Karpas-422 (cell line): ENCODE results near the gene MXRA8. TPM values are rescaled to one million over a fixed set of nuclear protein-coding genes. Genes with fewer than 3 reads are reported as not detected.

Experiments used
- DNase-seq: peaks from one replicate; pipeline ENCODE4 v3.0.0-alpha.2; 2015
- H2AFZ ChIP-seq: fragments of 200-600 bp; sonication (generic); 2 replicates; pipeline ENCODE4 v1.6.1; 2014; ENCODE audit warnings: antibody characterized with exemption, low read length, mixed read lengths
- H3K27ac ChIP-seq: fragments of 200-600 bp; sonication (generic); 2 replicates; pipeline ENCODE4 v1.5.1; 2014; ENCODE audit warnings: mild to moderate bottlenecking, low read length, moderate library complexity
- H3K27me3 ChIP-seq: fragments of 200-600 bp; sonication (generic); 2 replicates; pipeline ENCODE4 v1.6.1; 2014; ENCODE audit warnings: low read length, mixed read lengths
- H3K36me3 ChIP-seq: fragments of 200-600 bp; sonication (generic); 2 replicates; pipeline ENCODE4 v1.6.1; 2014; ENCODE audit warnings: low read length, mixed read lengths; ENCODE audit not compliant: insufficient read depth
- H3K4me1 ChIP-seq: fragments of 200-600 bp; sonication (generic); 2 replicates; pipeline ENCODE4 v1.6.1; 2014; ENCODE audit warnings: mild to moderate bottlenecking, low read length, mixed read lengths
- H3K4me2 ChIP-seq: fragments of 200-600 bp; sonication (generic); 2 replicates; pipeline ENCODE4 v1.6.1; 2014; ENCODE audit warnings: low read length, low read depth, mild to moderate bottlenecking; ENCODE audit not compliant: poor library complexity, severe bottlenecking
- H3K4me3 ChIP-seq: fragments of 200-600 bp; sonication (generic); 2 replicates; pipeline ENCODE4 v1.5.1; 2014; ENCODE audit warnings: mild to moderate bottlenecking, antibody characterized with exemption, low read length, mixed read lengths
- H3K79me2 ChIP-seq: fragments of 200-600 bp; sonication (generic); 2 replicates; pipeline ENCODE4 v1.6.1; 2014; ENCODE audit warnings: mild to moderate bottlenecking, low read length, mixed read lengths
- H3K9ac ChIP-seq: fragments of 200-600 bp; sonication (generic); 2 replicates; pipeline ENCODE4 v1.6.0; 2014; ENCODE audit warnings: low read length
- H3K9me2 ChIP-seq: fragments of 200-600 bp; sonication (generic), shearing (Covaris generic); replicated peaks from 2 replicates; pipeline ENCODE4 v1.6.0; 2014; ENCODE audit warnings: mild to moderate bottlenecking, low read length, moderate library complexity; ENCODE audit not compliant: insufficient read depth
- H3K9me3 ChIP-seq: fragments of 300-700, 200-600 bp; sonication (generic); 2 replicates; pipeline ENCODE4 v1.6.1; 2014; ENCODE audit warnings: low read length, mixed read lengths
- H4K20me1 ChIP-seq: fragments of 200-600 bp; sonication (generic); 2 replicates; pipeline ENCODE4 v1.6.1; 2014; ENCODE audit warnings: mild to moderate bottlenecking, antibody characterized with exemption, low read length, low read depth; ENCODE audit not compliant: insufficient read depth
- total RNA-seq: library from RNA; depleted of rRNA; stranded (reverse); fragments of >200 nt; shearing (Covaris generic); gene quantifications from 2 replicates; pipeline ENCODE4 v1.2.3, GENCODE V29; 2014; ENCODE audit warnings: low replicate concordance

The MXRA8 gene
- total RNA-seq, 1 experiment from 2014 or later = not detected

- Histone ChIP-seq H2AFZ (no peak overlapping the region), H3K4me2 (no peak overlapping the region), H3K79me2 (peaks cover 40% of the 10 kb centered on the region), H3K27me3 (no peaks in the 10 kb centered on the region), H3K9ac (no peak overlapping the region), H4K20me1 (peaks cover 36% of the 10 kb centered on the region), H3K4me1 (peaks cover 26% of the 10 kb centered on the region), H3K9me3 (no peaks in the 10 kb centered on the region), H3K9me2 (no peaks in the 10 kb centered on the region), H3K4me3 (no peak overlapping the region), H3K27ac (no peak overlapping the region), H3K36me3 (peaks cover 5% of the 10 kb centered on the region; the same call in 1 of the 2 replicates)
- DNase-seq = no peak
These were observed 16.2 kb downstream of the MXRA8 start for GRCh38 chr1:1342061-1342562.

- Histone ChIP-seq H4K20me1 (peaks cover 36% of the 10 kb centered on the region), H3K9ac (no peak overlapping the region), H3K27me3 (no peaks in the 10 kb centered on the region), H3K36me3 (peaks cover 5% of the 10 kb centered on the region; the same call in 1 of the 2 replicates), H3K27ac (no peak overlapping the region), H3K4me3 (no peak overlapping the region), H2AFZ (no peak overlapping the region), H3K9me2 (no peaks in the 10 kb centered on the region), H3K4me2 (no peak overlapping the region), H3K4me1 (peaks cover 21% of the 10 kb centered on the region), H3K79me2 (peaks cover 35% of the 10 kb centered on the region), H3K9me3 (no peaks in the 10 kb centered on the region)
- no peak for DNase-seq
These were observed 16.8 kb downstream of the MXRA8 start for GRCh38 chr1:1341549-1342021.

- peaks cover 15% of the 10 kb centered on the region for H3K4me1 ChIP-seq
- no peaks in the 10 kb centered on the region for H3K27me3 ChIP-seq
- peaks cover 29% of the 10 kb centered on the region for H3K79me2 ChIP-seq
- no peak overlapping the region for H3K4me2 ChIP-seq
- DNase-seq = no peak
- H3K9ac ChIP-seq = no peak overlapping the region
- no peak overlapping the region for H3K27ac ChIP-seq
- H3K4me3 ChIP-seq = no peak overlapping the region
- no peaks in the 10 kb centered on the region for H3K9me3 ChIP-seq
- no peaks in the 10 kb centered on the region for H3K9me2 ChIP-seq
- H4K20me1 ChIP-seq = peaks cover 30% of the 10 kb centered on the region
- H2AFZ ChIP-seq = no peak overlapping the region
- H3K36me3 ChIP-seq = peaks cover 5% of the 10 kb centered on the region; the same call in 1 of the 2 replicates
These were observed 17.4 kb downstream of the MXRA8 start for GRCh38 chr1:1340791-1341548.

- Histone ChIP-seq H3K36me3 (peaks cover 5% of the 10 kb centered on the region; the same call in 1 of the 2 replicates), H3K27me3 (no peaks in the 10 kb centered on the region), H3K4me2 (no peak overlapping the region)
These were observed 18.2 kb downstream of the MXRA8 start for GRCh38 chr1:1340185-1340584.

GRCh38 chr1:1338278-1338677, 20.1 kb downstream of the MXRA8 start:
- Histone ChIP-seq H3K4me3 (no peak overlapping the region), H3K4me2 (no peak overlapping the region), H2AFZ (no peak overlapping the region), H3K9me3 (no peaks in the 10 kb centered on the region), H3K9ac (no peak overlapping the region), H3K27me3 (no peaks in the 10 kb centered on the region), H3K36me3 (peaks cover 5% of the 10 kb centered on the region), H3K79me2 (peaks cover 2% of the 10 kb centered on the region; the same call in 1 of the 2 replicates), H3K27ac (no peak overlapping the region), H4K20me1 (peaks cover 17% of the 10 kb centered on the region), H3K9me2 (no peaks in the 10 kb centered on the region), H3K4me1 (peaks cover 16% of the 10 kb centered on the region)
- no peak for DNase-seq

More at GRCh38 chr1:1340185-1340584, 18.2 kb downstream of the MXRA8 start:
- Histone ChIP-seq H3K4me1 (peaks cover 11% of the 10 kb centered on the region), H2AFZ (no peak overlapping the region), H3K9me3 (no peaks in the 10 kb centered on the region), H3K4me3 (no peak overlapping the region), H3K79me2 (peaks cover 21% of the 10 kb centered on the region), H4K20me1 (peaks cover 29% of the 10 kb centered on the region), H3K9ac (no peak overlapping the region), H3K27ac (no peak overlapping the region), H3K9me2 (no peaks in the 10 kb centered on the region)
- DNase-seq = no peak

- Histone ChIP-seq H4K20me1 (peaks cover 17% of the 10 kb centered on the region), H3K9me3 (no peaks in the 10 kb centered on the region), H3K27me3 (no peaks in the 10 kb centered on the region), H2AFZ (no peak overlapping the region), H3K4me1 (peaks cover 17% of the 10 kb centered on the region), H3K27ac (no peak overlapping the region), H3K4me2 (no peak overlapping the region), H3K79me2 (peaks cover 2% of the 10 kb centered on the region; the same call in 1 of the 2 replicates), H3K9ac (no peak overlapping the region), H3K36me3 (peaks cover 5% of the 10 kb centered on the region), H3K9me2 (no peaks in the 10 kb centered on the region), H3K4me3 (no peak overlapping the region)
- peak; percentile 89 for DNase-seq
These were observed 20.6 kb downstream of the MXRA8 start for GRCh38 chr1:1337793-1338147.

- peaks cover 17% of the 10 kb centered on the region for H4K20me1 ChIP-seq
- no peaks in the 10 kb centered on the region for H3K27me3 ChIP-seq
- no peak for DNase-seq
- H3K36me3 ChIP-seq = peaks cover 5% of the 10 kb centered on the region
- H3K9me2 ChIP-seq = no peaks in the 10 kb centered on the region
- H3K9ac ChIP-seq = no peak overlapping the region
- no peak overlapping the region for H3K4me2 ChIP-seq
- H3K27ac ChIP-seq = no peak overlapping the region
- peaks cover 3% of the 10 kb centered on the region; the same call in 1 of the 2 replicates for H3K79me2 ChIP-seq
- H3K4me3 ChIP-seq = no peak overlapping the region
- H3K9me3 ChIP-seq = no peaks in the 10 kb centered on the region
- peaks cover 24% of the 10 kb centered on the region for H3K4me1 ChIP-seq
- H2AFZ ChIP-seq = no peak overlapping the region
These were observed 21.2 kb downstream of the MXRA8 start for GRCh38 chr1:1336931-1337792.

GRCh38 chr1:1336446-1336845, 21.9 kb downstream of the MXRA8 start:
- no peak for DNase-seq
- H3K36me3 ChIP-seq = peaks cover 5% of the 10 kb centered on the region; the same call in 1 of the 2 replicates

More at GRCh38 chr1:1336446-1336845, 21.9 kb downstream of the MXRA8 start:
- Histone ChIP-seq H3K27ac (no peak overlapping the region), H3K4me1 (peaks cover 31% of the 10 kb centered on the region), H3K9me3 (no peaks in the 10 kb centered on the region), H3K27me3 (no peaks in the 10 kb centered on the region), H3K79me2 (peaks cover 7% of the 10 kb centered on the region; the same call in 1 of the 2 replicates), H3K9me2 (no peaks in the 10 kb centered on the region), H3K4me2 (no peak overlapping the region), H2AFZ (no peak overlapping the region), H3K4me3 (no peak overlapping the region), H4K20me1 (peaks cover 17% of the 10 kb centered on the region), H3K9ac (no peak overlapping the region)
